H1 (cell line): ENCODE measurements around the gene SNX24. TPM values are rescaled to one million over a fixed set of nuclear protein-coding genes. Genes with fewer than 3 reads are reported as not detected.

Experiments
- ATF2 ChIP-seq: IDR thresholded peaks from 2 replicates; pipeline ENCODE4 v1.6.1; 2012; ENCODE audit warnings: low read length, inconsistent platforms
- CTBP2 ChIP-seq: IDR thresholded peaks from 2 replicates; pipeline ENCODE4 v1.7.0; 2011; ENCODE audit warnings: borderline replicate concordance, mild to moderate bottlenecking, moderate library complexity, mixed read lengths, low read length; ENCODE audit not compliant: insufficient read depth, insufficient read length
- PHF8 ChIP-seq: fragments of 200-600 bp; sonication (generic); conservative IDR thresholded peaks from 2 replicates; pipeline ENCODE4 v1.7.1; 2012; ENCODE audit warnings: low read depth, mild to moderate bottlenecking, inconsistent platforms, low read length, moderate library complexity
- POU5F1 ChIP-seq: IDR thresholded peaks from 2 replicates; pipeline ENCODE4 v1.6.1; 2011; ENCODE audit warnings: low read depth, mild to moderate bottlenecking, low read length, moderate library complexity
- polyA plus RNA-seq, 7 experiments: library from polyadenylated mRNA; depleted of rRNA in 3 of 7; stranded (reverse) in 5 of 7; unstranded in 2 of 7; fragments of >200 nt in 5 of 7; fragments of 200-250 nt in 2 of 7; gene quantifications; 1 replicate in 5 of 7; 2 replicates in 1 of 7; 4 replicates in 1 of 7; pipeline versions ENCODE4 v1.2.1 to v1.2.3, GENCODE V29; 2011 to 2013; ENCODE audit warnings: missing spikeins in 2 of 7, mixed read lengths in 2 of 7
- total RNA-seq: library from RNA; stranded (reverse); fragmentation: NEBNext Ultra II Directional; extraction: Animal tissue kit (Norgen Biotek cat#: 25700); gene quantifications from 2 replicates; pipeline ENCODE4 v1.2.1, GENCODE V29; 2021

SNX24 gene
- total and polyA plus RNA-seq, 2 of the 8 experiments (the other 6 are each of a cell fraction or from before 2014, with no cell fraction given) = 7.3 to 14.3 TPM

- TF ChIP-seq ATF2 (no peak), CTBP2 (no peak), PHF8 (no peak), POU5F1 (no peak)
These were observed 187.8 kb downstream of the SNX24 start (continued) for GRCh38 chr5:123033157-123033671.
